Hematopoietic multipotent progenitor cell treated with erythropoietin and hydrocortisone succinate and interleukin-3 and kit ligand, for 15 days (in vitro differentiated cells): Measurements from ENCODE around the gene AMPD3.
A peak's percentile ranks its signal among the peaks of the same experiment; 100 is the strongest.

Experiments used
- DNase-seq: peaks from one replicate; pipeline ENCODE4 v3.0.0-alpha.2; 2015; ENCODE audit warnings: low spot score

Gene AMPD3

GRCh38 chr11:10488934-10489691, 34.0 kb downstream of the AMPD3 start:
- peak; percentile 32 for DNase-seq

DNA sequence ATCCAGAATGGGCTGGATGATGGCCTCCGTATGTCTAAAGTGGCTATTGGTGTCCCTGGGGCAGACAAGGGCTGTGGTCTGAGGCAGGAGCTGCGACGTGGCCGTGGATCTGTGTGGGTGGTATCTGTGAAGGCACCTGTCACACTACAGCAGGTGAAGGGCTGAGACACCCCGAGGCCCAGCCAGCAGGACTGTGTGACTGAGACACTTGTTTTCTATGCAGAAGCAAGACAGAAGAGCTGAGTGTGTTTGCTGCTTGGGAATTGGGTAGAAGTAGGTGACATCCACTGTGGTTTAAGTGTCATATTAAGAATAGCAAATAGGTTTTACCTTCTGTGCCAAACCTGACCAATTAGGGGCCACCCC, 35.0 kb downstream of the AMPD3 start:
- DNase-seq, result no peak

- no peak for DNase-seq
Measured at GRCh38 chr11:10490398-10491241, 35.6 kb downstream of the AMPD3 start.

DNA sequence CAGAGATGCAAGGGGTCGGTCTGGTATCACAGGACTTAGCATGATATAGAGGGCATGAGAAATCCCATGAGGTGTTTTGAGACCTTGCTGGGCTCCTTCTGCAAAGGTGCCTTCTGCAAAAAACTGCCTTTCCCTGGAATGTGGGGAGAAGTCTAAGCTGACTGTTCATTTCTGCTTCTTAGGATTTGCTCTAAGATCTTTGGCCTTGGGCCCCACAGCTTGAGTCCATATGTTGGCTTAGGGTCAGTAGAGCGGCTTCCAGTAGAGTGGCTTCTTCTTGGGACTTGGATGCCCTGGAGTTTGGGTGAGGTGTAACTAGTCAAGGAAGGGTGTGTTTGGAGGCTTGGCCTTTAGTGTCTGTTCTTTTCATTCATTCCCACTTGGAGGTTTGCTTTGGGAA, 37.0 kb downstream of the AMPD3 start:
- DNase-seq, result no peak

- no peak for DNase-seq
Measured at GRCh38 chr11:10493041-10493663, 38.1 kb downstream of the AMPD3 start.

- DNase-seq, result no peak
Measured at GRCh38 chr11:10494636-10495463, 39.8 kb downstream of the AMPD3 start.

DNA sequence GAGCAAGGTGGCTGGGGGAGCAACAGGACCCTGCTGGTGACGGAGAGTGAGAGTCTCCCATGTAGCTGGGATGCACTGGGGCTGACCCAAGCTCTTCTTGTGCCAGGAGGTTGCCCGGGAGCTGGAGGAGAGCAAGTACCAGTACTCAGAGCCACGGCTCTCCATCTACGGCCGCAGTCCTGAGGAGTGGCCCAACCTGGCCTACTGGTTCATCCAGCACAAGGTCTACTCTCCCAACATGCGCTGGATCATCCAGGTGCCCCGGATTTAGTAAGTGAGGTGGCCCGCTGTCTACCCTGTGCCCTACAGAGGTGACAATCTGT, 40.4 kb downstream of the AMPD3 start:
- DNase-seq, result no peak

- no peak for DNase-seq
Measured at GRCh38 chr11:10496296-10496936, 41.4 kb downstream of the AMPD3 start.

DNA sequence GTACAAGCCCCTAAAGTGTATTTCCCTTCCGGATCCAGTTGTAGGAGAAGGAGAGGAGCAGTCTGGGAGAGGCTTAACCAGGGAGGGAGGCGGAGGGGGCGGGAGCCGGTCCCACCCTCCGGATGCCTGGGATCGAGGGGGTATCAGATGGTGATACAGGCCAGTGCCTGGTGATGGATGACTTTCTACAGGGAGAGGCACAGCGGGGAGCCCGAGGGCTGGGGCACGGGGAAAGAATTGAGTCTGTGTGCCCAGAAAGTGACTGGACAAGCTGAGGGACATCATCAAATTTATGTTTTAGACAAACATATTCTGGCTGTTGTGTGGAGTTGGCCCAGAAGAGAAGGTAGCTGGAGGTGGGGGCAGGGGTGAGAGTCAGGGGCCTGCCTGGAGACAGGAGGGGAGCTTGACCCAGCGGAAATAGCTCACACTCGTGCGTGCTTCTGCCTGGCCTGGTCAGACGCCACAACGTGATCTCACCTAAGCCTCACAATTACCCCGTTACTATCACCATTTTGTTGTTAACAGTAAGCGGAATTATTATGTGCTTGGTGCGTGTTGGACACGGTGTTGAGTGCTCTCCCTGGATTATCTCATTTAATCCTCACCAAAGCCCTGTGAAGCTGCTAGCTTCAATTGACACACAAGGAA, 42.4 kb downstream of the AMPD3 start:
- no peak for DNase-seq

GRCh38 chr11:10498022-10498400, 42.9 kb downstream of the AMPD3 start:
- no peak for DNase-seq

GRCh38 chr11:10498426-10499250, 43.6 kb downstream of the AMPD3 start:
- DNase-seq, result no peak

DNA sequence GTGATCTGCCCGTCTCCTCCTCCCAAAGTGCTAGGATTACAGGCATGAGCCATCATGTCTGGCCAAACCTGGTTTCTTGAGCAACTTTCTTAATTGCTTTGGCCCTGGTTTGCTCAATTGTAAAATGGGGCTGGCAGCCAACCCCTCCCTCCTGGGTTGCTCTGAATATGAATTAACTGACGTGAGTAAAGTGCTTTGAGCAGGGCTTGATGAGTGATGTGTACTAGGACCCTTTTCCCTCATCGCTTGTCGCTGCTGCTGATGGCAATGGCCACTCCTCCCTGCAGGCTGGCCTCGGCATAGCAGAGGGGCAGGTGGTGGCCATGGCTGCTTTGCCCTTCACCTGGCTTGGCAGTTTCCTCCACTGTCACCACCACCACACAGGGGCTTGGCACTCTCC, 44.4 kb downstream of the AMPD3 start:
- no peak for DNase-seq

GRCh38 chr11:10499874-10500601, 45.0 kb downstream of the AMPD3 start:
- no peak for DNase-seq

- no peak for DNase-seq
Measured at GRCh38 chr11:10500757-10501684, 46.0 kb downstream of the AMPD3 start.

DNA sequence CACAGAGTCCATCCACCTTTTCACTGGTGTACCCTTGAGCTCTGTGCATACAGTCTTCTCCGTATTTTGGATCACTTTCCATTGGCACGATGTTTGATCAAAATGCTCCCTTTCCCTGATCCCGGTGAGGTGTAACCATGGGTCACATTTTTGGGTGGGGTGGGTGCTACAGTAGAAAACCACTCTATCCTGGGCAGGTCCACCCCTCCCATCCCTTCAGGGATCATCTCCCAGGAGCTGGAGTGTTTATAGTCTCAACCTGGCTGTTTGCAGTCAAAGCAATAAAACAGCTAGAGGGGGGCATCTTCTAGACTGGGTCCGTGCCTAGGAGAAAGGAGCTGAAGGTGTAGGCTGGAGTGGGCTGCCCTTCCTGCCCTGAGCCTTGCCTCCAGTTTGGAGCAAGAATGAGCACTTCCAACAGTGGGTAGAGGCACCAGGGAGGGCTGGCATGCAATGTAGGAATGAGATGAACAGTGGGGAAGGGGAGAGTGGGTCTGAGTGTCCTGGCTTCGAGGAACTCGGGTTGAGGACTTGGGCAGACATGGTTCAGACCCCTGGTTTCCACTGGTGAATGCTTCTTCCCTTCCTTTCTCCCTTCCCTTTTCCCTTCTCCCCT, 47.1 kb downstream of the AMPD3 start:
- no peak for DNase-seq

- DNase-seq, result no peak
Measured at GRCh38 chr11:10502770-10503169, 47.7 kb downstream of the AMPD3 start.

GRCh38 chr11:10503221-10503620, 48.2 kb downstream of the AMPD3 start:
- no peak for DNase-seq
